Upper lobe of left lung (tissue), 6 donors: ENCODE results near the gene COX10. TPM values are rescaled to one million over a fixed set of nuclear protein-coding genes. Genes with fewer than 3 reads are reported as not detected.

Source experiments
- ATAC-seq, 2 donors: fragments of 200-7000 bp; cut with Tn5 transposase; one replicate each; pipeline ENCODE4 v1.9.1; 2022; ENCODE audit warnings: mild to moderate bottlenecking in 2 of 2, moderate library complexity in 2 of 2; ENCODE audit not compliant: low FRiP score in 2 of 2
- DNase-seq, 2 donors: peaks; one replicate each; pipeline ENCODE4 v3.0.0-alpha.2; 2019 to 2020
- H3K27ac ChIP-seq, 4 donors: fragments of 200-600 bp; sonication (generic); one replicate each; pipeline ENCODE4 v1.5.1; 2016 to 2019
- H3K27me3 ChIP-seq, 4 donors: fragments of 200-600 bp; sonication (generic); one replicate each; pipeline ENCODE4 v1.5.1; 2017 to 2019
- H3K36me3 ChIP-seq, 4 donors: fragments of 200-600 bp; sonication (generic); one replicate each; pipeline ENCODE4 v1.5.1; 2016 to 2019
- H3K4me1 ChIP-seq, 4 donors: fragments of 200-600 bp; sonication (generic); one replicate each; pipeline ENCODE4 v1.5.1; 2018 to 2019
- H3K4me3 ChIP-seq, 4 donors: fragments of 200-600 bp; sonication (generic); one replicate each; pipeline ENCODE4 v1.5.1; 2017 to 2019; ENCODE audit warnings: mild to moderate bottlenecking in 2 of 4, moderate library complexity in 1 of 4
- H3K9me3 ChIP-seq, 4 donors: fragments of 200-600 bp; sonication (generic); one replicate each; pipeline ENCODE4 v1.5.1; 2018 to 2019
- CTCF ChIP-seq, 6 experiments: fragments of 450-650 bp in 4 of 6; fragments of 200-600 bp in 2 of 6; sonication (generic) in 2 of 6; IDR thresholded peaks; one replicate each; pipeline ENCODE4 v1.5.1; 2016 to 2019; ENCODE audit warnings: antibody characterized with exemption in 6 of 6
- EP300 ChIP-seq, 4 donors: sonication (generic); formaldehyde crosslinking; IDR thresholded peaks; one replicate each; pipeline ENCODE4 v1.5.1; 2017; ENCODE audit warnings: antibody characterized with exemption in 4 of 4, control low read depth in 2 of 4
- POLR2A ChIP-seq, 4 donors: fragments of 450-650 bp; IDR thresholded peaks; one replicate each; pipeline ENCODE4 v1.5.1; 2016 to 2017; ENCODE audit warnings: antibody characterized with exemption in 4 of 4, mild to moderate bottlenecking in 2 of 4
- POLR2AphosphoS5 ChIP-seq, 2 donors: sonication (generic); formaldehyde crosslinking; IDR thresholded peaks; one replicate each; pipeline ENCODE4 v1.5.1; 2017; ENCODE audit warnings: antibody characterized with exemption in 2 of 2
- WGBS, 2 donors: methylation state at CpG; one replicate each; pipeline ENCODE4 v1.1.5; 2017 to 2018; 5-methylcytosine and 5-hydroxymethylcytosine counted together
- total RNA-seq, 6 donors: library from RNA; depleted of rRNA in 4 of 6; stranded (reverse); fragments of >200 nt in 4 of 6; gene quantifications; one replicate each; pipeline versions ENCODE4 v1.1.0 to v1.2.1, GENCODE V29; 2016 to 2021
- donor health status: DM: no; HTN: no; CAD: no; lungs with moderate emphysema.
- donor health status: DM: no; HTN: yes; CAD: no; lungs with severe emphysema.

Gene COX10
- total RNA-seq, 6 donors from 2014 or later, result 6.0 to 26.7 (median 16.3) TPM

GRCh38 chr17:14101976-14102375, 32.7 kb downstream of the COX10 start:
- Histone ChIP-seq H3K36me3 (peaks cover 0 to 2% (median 0%) of the 10 kb centered on the region in 4 donors), H3K27me3 (no peaks in the 10 kb centered on the region), H3K27ac (no peak overlapping the region), H3K4me3 (no peak overlapping the region), H3K9me3 (no peaks in the 10 kb centered on the region), H3K4me1 (peaks cover 0 to 8% (median 3%) of the 10 kb centered on the region in 4 donors)
- ATAC-seq (no peak), DNase-seq (no peak)
- TF ChIP-seq POLR2AphosphoS5 (IDR thresholded peaks at IDR 0.05) (no peak), CTCF (IDR thresholded peaks at IDR 0.05) (no peak), POLR2A (IDR thresholded peaks at IDR 0.05) (no peak), EP300 (IDR thresholded peaks at IDR 0.05) (no peak)
- 46 to 53% methylated on average over 3 of the region's 3 CpGs for WGBS, 2 donors

DNA sequence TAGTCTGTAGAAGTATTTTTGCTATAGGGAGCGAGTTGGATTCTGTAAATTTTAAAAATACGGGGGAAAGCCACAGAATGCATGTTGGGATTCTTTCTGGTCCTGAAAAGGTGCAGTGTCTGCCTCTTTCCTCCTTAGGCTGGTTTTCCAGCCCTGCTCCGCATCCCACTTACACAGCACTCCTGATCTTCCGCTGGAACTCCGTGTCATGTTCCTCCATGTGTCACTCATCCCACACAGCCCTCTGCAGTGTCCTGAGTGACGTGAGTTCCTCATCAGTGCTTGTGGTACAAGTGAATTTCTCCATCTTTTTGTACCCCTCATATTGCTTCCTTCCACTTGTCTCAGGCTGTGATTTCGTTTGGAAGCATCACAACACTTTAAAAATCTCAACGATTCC, 34.5 kb downstream of the COX10 start:
- H3K36me3 ChIP-seq, result peaks cover 0 to 2% (median 0%) of the 10 kb centered on the region in 4 donors
- H3K4me3 ChIP-seq, result no peak overlapping the region
- TF ChIP-seq CTCF (IDR thresholded peaks at IDR 0.05) (no peak), POLR2AphosphoS5 (IDR thresholded peaks at IDR 0.05) (no peak), POLR2A (IDR thresholded peaks at IDR 0.05) (no peak), EP300 (IDR thresholded peaks at IDR 0.05) (no peak)
- peaks cover 0 to 2% (median 0%) of the 10 kb centered on the region in 4 donors for H3K4me1 ChIP-seq
- 90 to 94% methylated on average over 8 of the region's 8 CpGs for WGBS, 2 donors
- no peak for ATAC-seq
- no peaks in the 10 kb centered on the region for H3K9me3 ChIP-seq
- H3K27ac ChIP-seq, result no peak overlapping the region
- H3K27me3 ChIP-seq, result no peaks in the 10 kb centered on the region
- DNase-seq, result no peak

GRCh38 chr17:14104734-14105133, 35.4 kb downstream of the COX10 start:
- H3K36me3 ChIP-seq, result peaks cover 0 to 2% (median 0%) of the 10 kb centered on the region in 4 donors
- no peak for TF ChIP-seq CTCF (IDR thresholded peaks at IDR 0.05)
- no peak for TF ChIP-seq POLR2AphosphoS5 (IDR thresholded peaks at IDR 0.05)
- TF ChIP-seq EP300 (IDR thresholded peaks at IDR 0.05), result no peak
- TF ChIP-seq POLR2A (IDR thresholded peaks at IDR 0.05), result no peak
- DNase-seq (no peak), ATAC-seq (no peak)
- H3K27ac ChIP-seq, result no peak overlapping the region
- no peaks in the 10 kb centered on the region for H3K4me1 ChIP-seq
- no peaks in the 10 kb centered on the region for H3K9me3 ChIP-seq
- no peaks in the 10 kb centered on the region for H3K27me3 ChIP-seq
- 53 to 63% methylated on average over 3 of the region's 3 CpGs for WGBS, 2 donors
- no peak overlapping the region for H3K4me3 ChIP-seq

- Histone ChIP-seq H3K4me1 (no peaks in the 10 kb centered on the region), H3K9me3 (no peaks in the 10 kb centered on the region)
These were observed 38.6 kb downstream of the COX10 start for GRCh38 chr17:14107889-14108288.

More at GRCh38 chr17:14107889-14108288, 38.6 kb downstream of the COX10 start:
- Histone ChIP-seq H3K36me3 (no peaks in the 10 kb centered on the region), H3K27me3 (no peaks in the 10 kb centered on the region), H3K27ac (no peak overlapping the region), H3K4me3 (no peak overlapping the region)
- ATAC-seq (no peak), DNase-seq (no peak)
- TF ChIP-seq CTCF (IDR thresholded peaks at IDR 0.05), result no peak
- no peak for TF ChIP-seq EP300 (IDR thresholded peaks at IDR 0.05)
- TF ChIP-seq POLR2A (IDR thresholded peaks at IDR 0.05), result no peak
- no peak for TF ChIP-seq POLR2AphosphoS5 (IDR thresholded peaks at IDR 0.05)
